HG03064 (cell line): ENCODE results near the gene MACF1.

Source experiments
- ATAC-seq: cut with Tn5 transposase; IDR thresholded peaks from one replicate; pipeline ENCODE4 v1.9.1; 2021; ENCODE audit warnings: low read depth; ENCODE audit not compliant: unreplicated experiment

Gene MACF1

GRCh38 chr1:39213511-39214002 is 9.1 kb downstream of the MACF1 start:
- no peak for ATAC-seq

GRCh38 chr1:39214021-39214713 is 9.7 kb downstream of the MACF1 start:
- ATAC-seq: no peak

DNA sequence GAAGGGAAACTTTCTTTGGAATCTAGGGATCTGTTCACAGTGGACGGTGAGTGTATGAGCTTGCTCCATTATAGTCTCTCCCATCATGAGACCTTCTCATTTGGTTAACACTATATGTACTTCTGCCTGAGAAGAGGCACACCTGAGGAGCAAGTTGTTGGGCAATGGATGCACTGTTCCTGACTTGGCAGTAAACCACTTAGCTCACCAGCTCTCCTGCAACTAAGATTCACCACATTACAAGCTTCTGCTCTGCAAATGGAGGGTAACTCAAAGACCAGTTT is 10.2 kb downstream of the MACF1 start:
- no peak for ATAC-seq

GRCh38 chr1:39214998-39215873 is 10.7 kb downstream of the MACF1 start:
- ATAC-seq: no peak

- no peak for ATAC-seq
These were observed 12.3 kb downstream of the MACF1 start for GRCh38 chr1:39216771-39217170.

DNA sequence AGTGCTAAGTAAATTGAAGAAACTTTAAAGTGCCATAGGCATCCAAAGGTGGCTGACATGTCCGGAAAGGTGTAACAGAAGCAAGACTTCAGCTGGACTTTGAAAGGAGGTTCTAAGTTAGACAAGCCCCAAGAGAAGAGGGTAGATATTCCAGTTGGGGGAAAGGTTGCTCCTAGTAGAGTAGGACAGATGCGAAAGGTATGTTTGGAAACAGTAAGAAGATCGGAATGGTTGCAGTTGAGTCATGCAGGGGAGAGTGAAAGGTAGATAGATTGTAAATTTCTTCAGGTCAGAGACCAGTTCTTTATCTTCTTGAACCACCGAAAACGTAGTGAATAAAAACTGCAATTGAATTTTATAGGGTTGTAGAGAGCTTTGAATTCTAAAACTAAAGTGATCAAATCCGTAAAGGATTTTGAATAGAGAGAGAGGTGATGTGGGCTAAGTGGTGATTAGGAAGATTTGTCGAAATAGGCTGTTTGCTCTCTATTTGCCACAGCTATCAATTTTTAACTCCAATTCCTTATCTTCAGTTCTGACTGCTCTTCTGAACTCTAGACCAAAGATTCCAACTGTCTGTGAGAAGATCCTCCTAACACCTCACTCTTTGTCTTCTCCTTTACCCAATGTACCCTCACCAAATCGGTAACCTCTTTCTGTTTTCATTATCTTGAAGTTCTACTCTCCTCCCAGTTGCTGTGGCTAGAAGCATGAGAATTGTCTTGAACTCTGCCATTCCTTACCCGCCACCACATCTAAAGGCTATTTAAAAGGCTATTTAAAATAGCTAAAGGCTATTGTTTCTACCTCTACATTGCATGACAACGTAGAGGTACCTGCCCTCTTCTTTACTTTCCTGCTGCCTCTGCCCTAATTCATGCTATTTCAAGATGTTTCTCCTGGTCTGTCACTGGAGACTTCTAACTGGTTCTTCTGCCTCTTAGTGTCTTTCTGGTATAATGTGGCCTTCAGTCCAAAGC is 16.7 kb downstream of the MACF1 start:
- ATAC-seq: no peak

DNA sequence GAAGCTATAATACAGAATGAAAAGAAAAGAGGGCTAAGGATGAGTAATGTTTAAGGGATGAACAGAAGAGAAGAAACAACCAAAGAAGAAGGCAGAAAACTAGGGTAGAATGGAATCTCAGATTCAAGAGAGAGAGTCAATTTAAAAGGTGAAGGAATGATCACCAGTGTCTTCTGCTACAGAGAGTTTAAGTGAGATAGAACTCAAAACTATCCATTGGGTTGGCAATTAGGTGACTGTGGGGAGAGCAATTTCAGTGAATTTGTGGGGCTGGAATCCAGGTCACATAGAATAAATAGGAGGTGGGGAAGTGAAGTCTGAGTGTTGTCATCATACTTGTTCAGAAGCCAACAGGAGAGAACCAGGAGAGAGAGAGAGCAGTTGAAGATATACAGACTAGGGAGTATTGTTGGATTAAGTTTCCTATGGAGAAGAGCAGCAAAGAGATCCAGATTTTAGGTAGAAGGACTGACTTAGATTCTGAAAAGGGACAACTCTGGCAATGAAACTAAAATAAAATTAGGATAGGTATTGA is 19.9 kb downstream of the MACF1 start:
- ATAC-seq: no peak

DNA sequence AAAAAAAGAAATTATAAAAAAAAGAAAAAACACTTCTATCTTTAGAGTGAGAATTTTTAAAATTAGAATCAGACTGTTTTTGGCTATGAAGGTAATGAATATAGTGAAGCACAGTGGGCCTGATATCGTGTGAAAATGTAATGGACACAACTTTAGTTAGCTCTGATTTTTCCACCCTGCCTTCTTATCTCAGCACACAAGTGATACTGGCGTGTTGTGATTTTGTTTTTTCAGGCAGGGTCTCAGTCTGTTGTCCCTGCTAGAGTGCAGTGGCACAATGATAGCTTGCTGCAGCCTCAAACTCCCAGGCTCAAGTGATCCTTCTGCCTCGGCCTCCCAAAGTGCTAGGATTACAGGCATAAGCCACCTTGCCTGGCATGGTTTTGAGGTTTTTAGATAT is 22.3 kb downstream of the MACF1 start:
- no peak for ATAC-seq

DNA sequence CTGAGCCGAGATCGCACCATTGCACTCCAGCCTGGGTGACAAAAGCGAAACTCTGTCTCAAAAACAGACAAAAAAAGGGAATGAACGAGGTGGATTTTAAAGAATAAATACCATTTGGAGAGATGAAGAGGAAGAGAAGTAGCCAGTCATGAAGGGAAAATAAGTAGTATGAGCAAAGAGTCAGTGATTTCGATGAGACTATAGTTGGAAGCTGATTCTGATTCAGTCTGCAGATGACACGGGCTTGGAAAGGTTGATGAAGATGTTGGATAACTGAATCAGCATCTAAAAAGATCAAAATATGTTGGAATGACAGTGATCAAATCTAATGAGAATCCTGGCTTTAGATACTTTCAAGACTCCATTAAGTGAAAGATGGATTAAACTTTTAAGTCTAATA is 23.8 kb downstream of the MACF1 start:
- no peak for ATAC-seq

DNA sequence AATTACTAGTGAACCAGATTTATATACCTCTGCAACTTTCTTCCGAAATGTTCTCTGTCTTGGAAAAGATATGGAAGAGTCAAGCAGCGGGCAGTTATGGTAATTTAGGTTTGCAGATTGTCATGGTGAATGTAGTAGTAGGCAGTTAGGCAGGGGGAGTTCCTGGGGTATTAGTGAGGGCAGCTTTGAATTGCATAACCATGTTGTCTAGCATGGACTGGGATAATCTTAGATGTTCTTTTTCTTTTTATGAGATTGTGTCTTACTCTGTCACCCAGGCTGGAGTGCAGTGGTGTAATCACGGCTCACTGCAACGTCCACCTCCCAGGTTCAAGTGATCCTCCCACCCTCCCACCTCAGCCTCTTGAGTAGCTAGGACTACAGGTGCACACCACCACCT is 25.0 kb downstream of the MACF1 start:
- no peak for ATAC-seq

GRCh38 chr1:39230261-39231190 is 26.0 kb downstream of the MACF1 start:
- no peak for ATAC-seq

DNA sequence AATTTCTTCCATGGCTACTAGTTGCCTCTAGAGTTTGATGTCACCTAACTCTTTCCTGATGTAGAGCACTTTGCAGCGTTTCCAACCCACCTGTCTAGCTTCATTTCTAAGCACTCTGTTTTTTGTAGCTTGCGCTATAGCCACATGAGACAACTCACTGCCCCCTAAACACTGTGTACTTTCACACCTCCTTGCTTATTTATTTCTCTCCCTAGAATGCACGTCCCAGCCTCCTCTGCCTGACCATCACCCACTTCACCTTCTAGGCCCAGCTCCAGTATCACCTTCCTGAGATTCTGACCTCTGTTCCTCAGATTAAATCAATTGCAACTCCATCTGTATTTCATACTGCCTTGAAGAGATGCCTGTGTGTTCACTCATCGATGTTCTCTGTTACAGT is 32.5 kb downstream of the MACF1 start:
- ATAC-seq: no peak

DNA sequence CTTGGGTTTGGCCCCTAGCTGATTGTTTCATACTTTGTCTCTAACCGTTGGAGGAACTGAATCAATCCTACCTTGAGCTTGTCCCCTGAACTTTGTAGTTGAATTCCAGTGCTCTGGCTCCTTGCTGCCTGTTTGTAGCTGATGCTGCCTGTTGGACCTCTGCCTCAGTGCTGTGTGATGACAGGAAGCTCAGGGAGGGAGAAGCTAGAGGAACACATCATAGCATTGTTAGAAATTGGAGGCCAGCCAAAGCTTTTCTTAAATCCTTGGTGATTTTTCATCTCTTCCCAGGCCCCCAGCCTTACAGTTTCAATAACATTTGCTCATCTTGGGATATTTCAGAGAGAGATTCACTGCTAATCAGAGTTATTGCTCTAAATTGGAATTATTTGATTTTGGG is 34.0 kb downstream of the MACF1 start:
- no peak for ATAC-seq

DNA sequence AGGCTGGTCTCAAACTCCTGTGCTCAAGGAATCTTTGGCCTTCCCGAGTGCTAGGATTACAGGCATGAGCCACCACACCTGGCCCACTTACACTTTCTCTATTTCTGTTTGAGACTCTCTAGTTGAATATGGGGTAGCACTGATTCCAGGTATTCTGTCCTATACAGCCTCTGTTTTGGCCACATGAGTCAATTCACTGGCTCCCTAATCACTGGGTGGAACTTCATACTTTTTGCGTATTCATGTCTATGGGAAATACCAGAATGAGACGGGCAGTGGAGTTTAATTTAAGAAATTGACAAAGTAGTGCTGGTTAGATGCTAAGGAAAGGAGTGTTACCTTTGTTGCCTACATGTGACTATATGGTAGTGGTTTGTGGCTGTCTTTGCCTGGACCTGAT is 35.5 kb downstream of the MACF1 start:
- ATAC-seq: no peak

DNA sequence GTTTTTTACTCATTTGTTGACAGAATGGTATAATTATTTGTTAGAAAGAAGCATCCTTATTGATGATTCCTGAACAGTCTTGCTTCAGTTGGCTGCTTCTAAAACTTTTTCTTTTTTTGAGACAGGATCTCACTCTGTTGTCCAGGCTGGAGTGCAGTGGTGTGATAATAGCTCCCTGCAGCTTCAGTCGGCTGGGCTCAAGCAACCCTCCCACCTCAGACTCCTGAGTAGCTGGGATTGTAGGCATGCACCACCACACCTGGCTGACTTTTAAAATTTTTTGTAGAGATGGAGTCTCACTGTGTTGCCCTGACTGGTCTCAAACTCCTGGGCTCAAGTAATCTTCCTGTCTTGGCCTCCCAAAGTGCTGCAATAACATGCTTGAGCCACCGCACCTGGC is 38.8 kb downstream of the MACF1 start:
- no peak for ATAC-seq

DNA sequence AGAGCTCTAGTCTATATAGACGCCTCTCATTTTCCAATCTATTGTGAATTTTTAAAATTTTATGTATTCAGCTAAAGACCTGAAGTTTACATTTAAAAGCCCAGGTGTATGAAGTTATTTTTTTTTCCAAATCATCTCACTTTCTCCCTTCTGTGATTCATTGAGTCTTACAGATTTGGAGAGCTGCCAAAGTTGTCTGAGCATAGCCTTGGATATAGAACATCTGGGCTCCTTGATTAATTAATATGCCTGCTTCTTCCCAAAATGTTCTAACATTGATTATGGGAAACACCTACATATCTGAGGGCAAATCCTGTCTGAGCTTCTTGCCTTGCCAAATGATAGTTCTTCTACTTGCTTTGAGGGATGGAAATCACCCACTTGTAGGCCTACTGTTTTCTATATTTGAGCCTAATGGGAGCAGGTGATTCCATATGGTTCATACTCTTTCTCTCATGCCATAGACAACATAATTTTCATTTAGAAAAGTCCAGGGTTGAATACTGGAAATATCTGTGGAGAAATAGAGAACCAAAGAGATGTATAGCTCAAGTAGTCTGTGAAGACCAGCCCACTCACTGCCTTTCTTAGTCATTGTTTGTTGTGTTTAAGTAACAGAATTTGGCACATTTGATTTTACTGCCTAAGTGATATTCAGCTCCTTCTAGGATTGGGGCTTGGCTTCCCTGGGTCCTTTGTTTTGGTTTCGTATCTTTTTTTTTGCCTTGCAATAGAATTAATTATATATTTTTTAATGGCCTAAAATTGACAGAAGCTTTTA is 46.2 kb downstream of the MACF1 start:
- no peak for ATAC-seq

- no peak for ATAC-seq
These were observed 50.7 kb downstream of the MACF1 start for GRCh38 chr1:39255222-39255621.

- no peak for ATAC-seq
These were observed 53.8 kb downstream of the MACF1 start for GRCh38 chr1:39258146-39258924.
